K562 (cell line): ENCODE results near the gene NTF4. TPM values are rescaled to one million over a fixed set of nuclear protein-coding genes. Genes with fewer than 3 reads are reported as not detected.

Experiments
- ATAC-seq: fragments of 200-7000 bp; cut with Tn5 transposase; 3 replicates; pipeline ENCODE4 v1.9.1; 2020; ENCODE audit warnings: moderate library complexity
- BruUV-seq: library from RNA; stranded (reverse); fragments of 400-500 nt; replicated peaks from 2 replicates; lab custom pipeline; 2021; lab: Mats Ljungman, UMichigan
- CTCF ChIA-PET: fragments of 300-600 bp; formaldehyde crosslinking; extraction: SDS; loops from one replicate; lab custom pipeline; 2021; ENCODE audit warnings: low intra/inter-chr PET ratio; lab: Yijun Ruan, JAX
- POLR2A ChIA-PET: fragments of 300-600, 350-650 bp; sonication (Branson Sonifier 250); formaldehyde crosslinking; extraction: SDS; loops from one replicate; lab custom pipeline; 2021; ENCODE audit warnings: antibody characterized with exemption, inconsistent platforms; lab: Yijun Ruan, JAX
- DNase-seq, 4 experiments: peaks; one replicate each; pipeline versions ENCODE4 v3.0.0 to v3.0.0-alpha.2; 2011 to 2018; ENCODE audit warnings: low spot score in 3 of 4, mixed read lengths in 3 of 4; ENCODE audit errors: extremely low read depth in 1 of 4
- FAIRE-seq: peaks from 2 replicates; lab custom pipeline; 2011; peaks lifted over from hg19 to GRCh38; lab: Jason Lieb, UNC
- H2AFZ ChIP-seq: 2 replicates; pipeline ENCODE4 v1.6.0; 2011; ENCODE audit warnings: low read depth, low read length, control low read depth, inconsistent platforms
- H3K27ac ChIP-seq: fragments of 200-600 bp; 3 replicates; pipeline ENCODE4 v1.8.0; 2011; ENCODE audit warnings: low read depth, mild to moderate bottlenecking, control low read depth, inconsistent platforms, low read length, moderate library complexity, mixed read lengths; ENCODE audit errors: extremely low read depth
- H3K27me3 ChIP-seq, 2 experiments: fragments of 300-600 bp in 1 of 2; 2 replicates in 1 of 2; 3 replicates in 1 of 2; pipeline versions ENCODE4 v1.6.0 to v1.8.0; 2011; ENCODE audit warnings: inconsistent platforms in 2 of 2, low read length in 2 of 2, mild to moderate bottlenecking in 1 of 2, mixed read lengths in 1 of 2, moderate library complexity in 1 of 2; ENCODE audit not compliant: control insufficient read depth in 2 of 2, insufficient read depth in 2 of 2
- H3K36me3 ChIP-seq: fragments of 300-600 bp; 3 replicates; pipeline ENCODE4 v1.8.0; 2011; ENCODE audit warnings: mild to moderate bottlenecking, low read length, inconsistent platforms; ENCODE audit not compliant: control insufficient read depth, insufficient read depth
- H3K4me1 ChIP-seq, 2 experiments: fragments of 200-600 bp in 1 of 2; replicated peaks in 1 of 2; 2 replicates in 1 of 2; 3 replicates in 1 of 2; pipeline versions ENCODE4 v1.5.1 to v1.8.0; 2011; ENCODE audit warnings: inconsistent platforms in 2 of 2, low read length in 2 of 2, mild to moderate bottlenecking in 1 of 2, mixed read lengths in 1 of 2, moderate library complexity in 1 of 2; ENCODE audit not compliant: control insufficient read depth in 2 of 2, insufficient read depth in 2 of 2
- H3K4me2 ChIP-seq: 2 replicates; pipeline ENCODE4 v1.6.1; 2011; ENCODE audit warnings: low read length, control low read depth, inconsistent platforms, mixed read lengths; ENCODE audit not compliant: insufficient read depth
- H3K4me3 ChIP-seq: fragments of 200-600 bp; sonication (generic), shearing (Covaris generic); 2 replicates; pipeline ENCODE4 v1.5.1; 2016; ENCODE audit warnings: control low read depth, inconsistent platforms
- H3K79me2 ChIP-seq: fragments of 200-600 bp; 3 replicates; pipeline ENCODE4 v1.8.0; 2011; ENCODE audit warnings: low read length, inconsistent platforms; ENCODE audit not compliant: control insufficient read depth, insufficient read depth
- H3K9ac ChIP-seq, 2 experiments: 2 replicates each; pipeline versions ENCODE4 v1.6.0 to v1.6.1; 2011; ENCODE audit warnings: low read depth in 2 of 2, low read length in 2 of 2, control low read depth in 1 of 2, inconsistent platforms in 1 of 2, mild to moderate bottlenecking in 1 of 2, mixed read lengths in 1 of 2; ENCODE audit not compliant: insufficient read depth in 1 of 2
- H3K9me1 ChIP-seq: one replicate; pipeline ENCODE4 v1.6.0; 2011; ENCODE audit warnings: inconsistent platforms, mild to moderate bottlenecking, low read length, moderate library complexity; ENCODE audit not compliant: control insufficient read depth, insufficient read depth
- H3K9me3 ChIP-seq: replicated peaks from 2 replicates; pipeline ENCODE4 v1.5.1; 2011; ENCODE audit warnings: low read depth, low read length, inconsistent platforms; ENCODE audit not compliant: control insufficient read depth, insufficient read depth
- H4K20me1 ChIP-seq: replicated peaks from 2 replicates; pipeline ENCODE4 v1.6.1; 2011; ENCODE audit warnings: low read length, inconsistent platforms, mixed read lengths; ENCODE audit not compliant: control insufficient read depth, insufficient read depth
- BHLHE40 ChIP-seq: IDR thresholded peaks from 2 replicates; pipeline ENCODE4 v1.6.1; 2011; ENCODE audit warnings: low read length, improper control_type of control experiment
- CBFB ChIP-seq: sonication (generic); formaldehyde crosslinking; IDR thresholded peaks from 2 replicates; pipeline ENCODE4 v1.4.0; 2020; ENCODE audit warnings: mild to moderate bottlenecking, missing genetic modification reagents
- CHD2 ChIP-seq: IDR thresholded peaks from 2 replicates; pipeline ENCODE4 v1.6.1; 2011; ENCODE audit warnings: low read depth, low read length
- CXXC5 ChIP-seq: fragments of 250-450 bp; sonication (Bioruptor Pico); IDR thresholded peaks from 2 replicates; pipeline ENCODE4 v1.8.0; 2022; ENCODE audit warnings: inconsistent platforms, mild to moderate bottlenecking, moderate library complexity
- MAZ ChIP-seq, 2 experiments: fragments of 450-650 bp in 1 of 2; sonication (generic) in 1 of 2; formaldehyde crosslinking; IDR thresholded peaks in 1 of 2; conservative IDR thresholded peaks in 1 of 2; 2 replicates each; pipeline versions ENCODE4 v1.4.0 to v1.5.0; 2020; ENCODE audit warnings: mild to moderate bottlenecking in 1 of 2, missing genetic modification reagents in 1 of 2
- NCOR1 ChIP-seq: fragments of 450-650 bp; IDR thresholded peaks from 2 replicates; pipeline ENCODE4 v1.6.1; 2016; ENCODE audit warnings: mild to moderate bottlenecking, moderate library complexity
- NFIC ChIP-seq: fragments of 450-650 bp; IDR thresholded peaks from 2 replicates; pipeline ENCODE4 v1.6.1; 2017; ENCODE audit warnings: mild to moderate bottlenecking, inconsistent platforms
- NR2C1 ChIP-seq, 2 experiments: fragments of 450-650 bp; IDR thresholded peaks; 2 replicates each; pipeline ENCODE4 v1.6.1; 2017; ENCODE audit warnings: mild to moderate bottlenecking in 2 of 2, antibody characterized with exemption in 1 of 2, inconsistent platforms in 1 of 2, missing compliant biosample characterization in 1 of 2, missing genetic modification characterization in 1 of 2
- POLR2A ChIP-seq: fragments of 450-650 bp; conservative IDR thresholded peaks from 2 replicates; pipeline ENCODE4 v1.6.1; 2016
- POLR2G ChIP-seq: fragments of 200-400 bp; formaldehyde crosslinking; IDR thresholded peaks from 2 replicates; pipeline ENCODE4 v1.6.1; 2017; ENCODE audit warnings: low read depth, mild to moderate bottlenecking, antibody characterized with exemption, low read length, moderate library complexity
- PTRF ChIP-seq: fragments of 450-650 bp; IDR thresholded peaks from 2 replicates; pipeline ENCODE4 v1.6.1; 2016; ENCODE audit warnings: mild to moderate bottlenecking, missing genetic modification characterization, missing compliant biosample characterization
- RAD21 ChIP-seq, 2 experiments: fragments of 250-450 bp in 1 of 2; fragments of 450-650 bp in 1 of 2; sonication (Bioruptor Pico) in 1 of 2; formaldehyde crosslinking in 1 of 2; IDR thresholded peaks in 1 of 2; conservative IDR thresholded peaks in 1 of 2; 2 replicates each; pipeline versions ENCODE4 v1.4.0 to v1.8.0; 2020 to 2022; ENCODE audit warnings: mild to moderate bottlenecking in 2 of 2, moderate library complexity in 1 of 2
- SMAD4 ChIP-seq: fragments of 250-450 bp; sonication (Bioruptor Pico); conservative IDR thresholded peaks from 2 replicates; pipeline ENCODE4 v1.8.0; 2021; ENCODE audit warnings: inconsistent platforms, mild to moderate bottlenecking, moderate library complexity
- ZNF324 ChIP-seq: fragments of 250-450 bp; sonication (Bioruptor Pico); IDR thresholded peaks from 2 replicates; pipeline ENCODE4 v1.4.0; 2020; ENCODE audit warnings: mild to moderate bottlenecking
- WGBS: fragments of 100-300 bp; shearing (Covaris generic); methylation state at CpG from one replicate; pipeline ENCODE4 v1.1.6; 2016; ENCODE audit warnings: low coverage, mixed read lengths; ENCODE audit not compliant: insufficient coverage; ENCODE audit errors: missing lambda C conversion rate; 5-methylcytosine and 5-hydroxymethylcytosine counted together
- in situ Hi-C: fragments of 300-500 bp; cut with MboI; formaldehyde crosslinking; loops from 4 replicates; pipeline ENCODE4 v1.15.0; 2018; ENCODE audit warnings: inconsistent platforms, mixed read lengths
- intact Hi-C: fragments of 100-400 bp; cut with micrococcal nuclease; formaldehyde crosslinking; loops from 2 replicates; pipeline ENCODE4 v1.14.2; 2022
- polyA plus RNA-seq, 8 experiments: library from polyadenylated mRNA; depleted of rRNA in 4 of 8; stranded (reverse) in 5 of 8; unstranded in 3 of 8; fragments of >200 nt; fragmentation: Nextera tagmentation in 2 of 8; fragmentation: Illumina TruSeq in 1 of 8; extraction: Ambion mirVana in 2 of 8; extraction: Trizol in 1 of 8; gene quantifications; 2 replicates each; pipeline versions ENCODE4 v1.2.1 to v1.2.3, GENCODE V29; 2011 to 2014; ENCODE audit warnings: inconsistent platforms in 1 of 8, missing spikeins in 1 of 8
- total RNA-seq, 7 experiments: library from RNA; depleted of rRNA in 6 of 7; stranded (reverse); fragments of >200 nt in 6 of 7; fragmentation: Illumina TruSeq in 2 of 7; extraction: Trizol in 2 of 7; gene quantifications; 2 replicates each; pipeline versions ENCODE4 v1.2.1 to v1.2.3, GENCODE V29; 2011 to 2021; ENCODE audit warnings: low replicate concordance in 1 of 7
- TF ChIP-seq, protein P1 (sequence below): fragments of 450-650 bp; IDR thresholded peaks from 2 replicates; pipeline ENCODE4 v1.6.1; 2016; ENCODE audit warnings: low read depth, mild to moderate bottlenecking, moderate library complexity
- TF ChIP-seq, protein P2 (sequence below): fragments of 250-450 bp; sonication (Bioruptor Pico); IDR thresholded peaks from 2 replicates; pipeline ENCODE4 v1.5.0; 2021; ENCODE audit warnings: mild to moderate bottlenecking, moderate library complexity

The NTF4 gene
- total and polyA plus RNA-seq, 9 of the 15 experiments (the other 6 are each of a cell fraction or from before 2014, with no cell fraction given) = not detected

DNA sequence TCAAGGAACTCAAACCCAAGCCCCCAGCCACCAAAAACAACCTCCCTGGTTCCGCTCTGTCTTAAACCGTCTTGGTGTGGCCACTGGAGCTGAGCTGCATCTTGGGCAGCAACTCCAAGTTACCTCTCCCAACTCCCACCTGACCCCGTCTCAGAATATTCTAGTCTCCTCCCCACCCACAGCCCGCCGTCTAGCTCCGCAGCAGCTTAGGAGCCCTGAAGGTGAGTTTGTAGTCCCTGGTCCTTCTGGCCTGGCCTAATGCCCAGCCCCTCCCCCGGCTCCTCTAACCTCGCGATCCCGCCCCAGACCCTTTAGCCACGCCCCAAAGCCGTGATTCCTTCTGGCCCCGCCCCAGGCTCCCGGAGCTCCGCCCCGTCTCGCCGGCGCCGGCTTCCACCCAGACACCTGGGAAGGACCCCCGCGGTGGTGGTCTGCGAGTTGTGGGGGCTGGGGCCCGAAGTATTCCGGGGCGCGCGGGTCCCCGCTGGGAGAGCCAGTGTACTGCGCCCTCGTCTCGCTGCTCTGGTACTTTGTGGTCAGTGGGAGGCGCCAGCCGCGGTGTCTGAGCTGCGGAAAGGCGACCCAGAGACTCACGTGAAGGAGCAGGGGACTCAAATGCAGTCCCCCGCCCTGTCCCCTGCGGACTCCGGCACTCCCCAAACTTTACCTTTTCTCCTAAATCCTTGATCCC is 45.2 kb downstream of the NTF4 start:
- peak; percentile 75 for FAIRE-seq
- Histone ChIP-seq H3K27ac (no peak overlapping the region), H3K9me3 (no peaks in the 10 kb centered on the region), H3K27me3 (no peaks in the 10 kb centered on the region), H2AFZ (peak overlapping the region; percentile 62; the same call in 1 of the 2 replicates), H3K4me3 (peak overlapping the region; percentile 41), H3K79me2 (no peaks in the 10 kb centered on the region), H4K20me1 (peaks cover 12% of the 10 kb centered on the region; the same call in 1 of the 2 replicates), H3K9me1 (peaks cover 7% of the 10 kb centered on the region), H3K36me3 (peaks cover 23% of the 10 kb centered on the region; the same call in 2 of the 3 replicates), H3K4me2 (peak overlapping the region; percentile 76), H3K4me1 (peaks cover 21 to 59% of the 10 kb centered on the region in 2 experiments; a peak in 4 of 5 replicates), H3K9ac (peak overlapping the region in 1 of 2 experiments; percentile 88; a peak in 2 of 4 replicates)
- intact Hi-C loops = no loop called here
- ChIA-PET CTCF (interaction anchor here (0.6 kb wide), 1 partner anchor 54 kb away, joined by 5 read pairs; no protein-coding TSS in a partner anchor), POLR2A (interaction anchor here (0.6 to 1.6 kb wide), 9 partner anchors 9 to 655 kb away, joined by 3 to 5 read pairs (median 3); partner anchors contain the start of gene CGB2)
- peak; percentile 87 for ATAC-seq
- BruUV-seq = no TSS peak
- WGBS = 4% methylated on average over 30 of the region's 41 CpGs
- in situ Hi-C loops = no loop called here
- DNase-seq = peak; percentile 91 to 93 (median 91)
- TF ChIP-seq PTRF (tag) = no peak
- no peak for TF ChIP-seq ZNF324 (CRISPR knock-in tag)
- TF ChIP-seq CBFB (CRISPR knock-in tag) = peak; percentile 65; the same call in 1 of the 2 replicates
- TF ChIP-seq BHLHE40 = peak; percentile 76
- TF ChIP-seq NR2C1 (IDR thresholded peaks at IDR 0.05) = no peak
- no peak for TF ChIP-seq NR2C1 (tag; IDR thresholded peaks at IDR 0.05)
- TF ChIP-seq NFIC = peak; percentile 81
- TF ChIP-seq RAD21 (CRISPR knock-in tag; conservative IDR thresholded peaks at IDR 0.05 in 1 of 2, IDR thresholded peaks at IDR 0.05 in 1 of 2) = peak in 1 of 2 experiments; percentile 21; a peak in 1 of 4 replicates
- peak; percentile 62 for TF ChIP-seq POLR2G
- TF ChIP-seq CXXC5 (CRISPR knock-in tag) = 0 out of 2 replicates have a peak, but pooled peaks have one; percentile 17
- TF ChIP-seq CHD2 = peak; percentile 54
- TF ChIP-seq, protein P1, sequence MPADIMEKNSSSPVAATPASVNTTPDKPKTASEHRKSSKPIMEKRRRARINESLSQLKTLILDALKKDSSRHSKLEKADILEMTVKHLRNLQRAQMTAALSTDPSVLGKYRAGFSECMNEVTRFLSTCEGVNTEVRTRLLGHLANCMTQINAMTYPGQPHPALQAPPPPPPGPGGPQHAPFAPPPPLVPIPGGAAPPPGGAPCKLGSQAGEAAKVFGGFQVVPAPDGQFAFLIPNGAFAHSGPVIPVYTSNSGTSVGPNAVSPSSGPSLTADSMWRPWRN = 0 out of 2 replicates have a peak, but pooled peaks have one; percentile 8
- TF ChIP-seq POLR2A = 0 out of 2 replicates have a peak, but pooled peaks have one; percentile 37
- TF ChIP-seq SMAD4 = peak; percentile 82
- TF ChIP-seq, protein P2, sequence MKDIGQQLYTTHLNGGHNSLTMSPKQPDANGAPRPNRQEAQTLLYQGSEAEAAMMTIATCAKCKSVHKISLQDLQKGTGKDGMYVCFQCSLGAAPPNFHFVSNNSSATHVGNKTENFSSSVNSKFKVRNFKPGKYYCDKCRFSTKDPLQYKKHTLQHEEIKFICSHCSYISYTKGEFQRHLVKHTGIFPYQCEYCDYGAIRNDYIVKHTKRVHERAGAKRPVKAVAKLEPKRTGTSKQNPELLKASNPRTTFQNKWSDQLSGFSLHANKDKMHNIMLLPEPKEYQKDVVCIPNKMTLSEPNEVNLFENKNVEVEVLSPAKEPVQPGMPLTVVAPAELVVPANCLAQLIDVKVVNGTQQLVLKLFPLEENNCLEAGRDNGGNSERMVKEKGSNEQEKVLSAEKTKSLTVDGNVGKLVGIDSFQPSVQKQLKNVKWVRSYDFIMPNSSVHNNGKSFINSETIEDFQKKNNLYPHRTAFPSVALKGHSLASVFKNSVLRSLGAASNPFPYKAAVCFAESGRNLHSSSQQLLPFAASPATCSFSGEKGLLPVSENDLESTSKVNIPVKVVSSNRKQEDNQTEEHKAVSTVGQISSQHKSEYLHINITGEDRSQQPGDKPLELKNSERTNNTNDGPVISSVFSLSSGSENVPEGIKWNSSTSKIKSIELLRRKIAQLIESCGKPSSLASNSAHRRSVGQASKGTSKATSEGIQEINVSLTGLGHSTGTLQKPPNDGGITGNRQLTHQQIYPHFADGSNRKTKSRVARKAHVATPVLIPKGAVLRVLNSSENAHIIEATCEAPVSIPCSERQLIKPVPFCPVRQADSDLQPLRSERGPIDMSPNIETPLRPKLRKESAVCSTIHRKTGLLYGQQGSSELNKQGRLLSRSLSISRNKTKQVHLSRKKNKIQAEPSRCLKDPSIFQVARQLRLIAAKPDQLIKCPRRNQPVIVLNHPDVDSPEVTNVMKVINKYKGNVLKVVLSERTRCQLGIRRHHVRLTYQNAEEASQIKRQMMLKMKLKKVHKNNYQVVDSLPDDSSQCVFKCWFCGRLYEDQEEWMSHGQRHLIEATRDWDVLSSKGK (CRISPR knock-in tag) = no peak
- no peak for TF ChIP-seq NCOR1
- 0 out of 4 replicates have a peak, but pooled peaks of 1 of the 2 experiments have one; percentile 15 for TF ChIP-seq MAZ (CRISPR knock-in tag; conservative IDR thresholded peaks at IDR 0.05 in 1 of 2, IDR thresholded peaks at IDR 0.05 in 1 of 2)
